ENCODE data around the gene MINDY2.
"Not testable (repeated sequence)": the region's sequence is repeated elsewhere in the genome, so short reads cannot be mapped to it uniquely, and the experiment has no call there.

MINDY2 gene

GRCh38 chr15:58755350-58755749, 15.8 kb upstream of the MINDY2 start:
- no peak for FAIRE-seq

GRCh38 chr15:58755956-58756355, 15.1 kb upstream of the MINDY2 start:
- no peak for FAIRE-seq

- no peak for FAIRE-seq
Observed at GRCh38 chr15:58758141-58758540, 13.0 kb upstream of the MINDY2 start.

- FAIRE-seq: no peak
Observed at GRCh38 chr15:58760385-58761009, 10.6 kb upstream of the MINDY2 start.

- FAIRE-seq: no peak
Observed at GRCh38 chr15:58761010-58761388, 10.1 kb upstream of the MINDY2 start.

- FAIRE-seq: no peak
Observed at GRCh38 chr15:58762285-58762684, 8.8 kb upstream of the MINDY2 start.

GRCh38 chr15:58762731-58763130, 8.4 kb upstream of the MINDY2 start:
- FAIRE-seq: no peak

GRCh38 chr15:58764468-58764867, 6.6 kb upstream of the MINDY2 start:
- no peak for FAIRE-seq

GRCh38 chr15:58766290-58766689, 4.8 kb upstream of the MINDY2 start:
- no peak for FAIRE-seq

- not testable (repeated sequence) for FAIRE-seq
Observed at GRCh38 chr15:58768601-58769004, 2.5 kb upstream of the MINDY2 start.

- FAIRE-seq: no peak
Observed at GRCh38 chr15:58770519-58770856, 614 bp upstream of the MINDY2 start.

- FAIRE-seq: no peak
Observed at GRCh38 chr15:58771621-58772250, 634 bp downstream of the MINDY2 start.

GRCh38 chr15:58773024-58773423, 1.9 kb downstream of the MINDY2 start:
- FAIRE-seq: no peak

- no peak for FAIRE-seq
Observed at GRCh38 chr15:58775402-58775801, 4.3 kb downstream of the MINDY2 start.

GRCh38 chr15:58777107-58777506, 6.0 kb downstream of the MINDY2 start:
- FAIRE-seq: no peak

GRCh38 chr15:58779554-58779953, 8.5 kb downstream of the MINDY2 start:
- no peak for FAIRE-seq

- no peak for FAIRE-seq
Observed at GRCh38 chr15:58785355-58785754, 14.3 kb downstream of the MINDY2 start.

- FAIRE-seq: no peak
Observed at GRCh38 chr15:58788056-58788710, 17.1 kb downstream of the MINDY2 start.

GRCh38 chr15:58793862-58794261, 22.8 kb downstream of the MINDY2 start:
- no peak for FAIRE-seq

- no peak for FAIRE-seq
Observed at GRCh38 chr15:58795825-58796224, 24.7 kb downstream of the MINDY2 start.

GRCh38 chr15:58797505-58797904, 26.4 kb downstream of the MINDY2 start:
- FAIRE-seq: no peak

- no peak for FAIRE-seq
Observed at GRCh38 chr15:58805095-58805494, 34.0 kb downstream of the MINDY2 start.

GRCh38 chr15:58823267-58823666, 52.2 kb downstream of the MINDY2 start:
- FAIRE-seq: not testable (repeated sequence)

GRCh38 chr15:58830556-58830955, 59.5 kb downstream of the MINDY2 start:
- FAIRE-seq: no peak
